ENCODE results near the gene NAGS.
"Not testable (repeated sequence)": the region's sequence is repeated elsewhere in the genome, so short reads cannot be mapped to it uniquely, and the experiment has no call there.

The NAGS gene

DNA sequence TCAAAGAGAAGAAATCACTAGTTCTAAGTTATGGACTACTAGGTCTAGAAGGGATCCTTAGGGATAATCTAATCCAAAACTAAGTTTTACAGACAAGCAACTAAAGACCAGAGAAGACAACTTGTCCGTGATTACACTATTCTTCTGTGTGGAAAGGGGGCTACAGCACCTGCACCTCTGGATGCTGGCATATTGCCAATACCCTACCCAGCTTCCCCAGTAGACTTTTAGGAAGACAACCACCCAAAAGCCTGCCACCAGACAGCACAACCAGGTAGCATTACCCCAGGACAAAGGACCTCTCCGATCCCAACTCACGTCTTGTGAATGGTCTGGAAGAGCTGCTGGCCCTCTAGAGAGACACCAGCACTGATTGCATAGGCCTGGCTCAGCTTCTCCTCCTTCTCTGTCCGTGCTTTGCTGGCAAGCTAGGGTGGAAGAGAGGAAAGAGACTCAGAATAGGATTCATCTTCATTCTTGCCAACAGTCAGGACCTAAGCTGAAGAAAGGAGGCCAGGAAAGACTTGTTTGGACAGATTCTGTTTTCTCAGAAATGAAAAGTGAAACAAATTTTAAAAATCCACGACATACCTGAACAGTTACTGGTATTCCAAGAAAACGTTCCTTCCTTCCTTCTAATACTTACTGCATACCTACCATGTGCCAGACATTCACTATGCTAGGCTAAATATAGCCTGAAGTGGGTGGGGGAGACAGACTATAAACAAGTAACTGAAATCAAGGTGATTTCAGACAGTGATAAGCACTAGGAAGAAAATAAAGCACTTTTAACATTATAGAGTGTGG, 35.6 kb downstream of the NAGS start:
- DNase-seq, result no peak

GRCh38 chr17:44043272-44043696, 38.9 kb downstream of the NAGS start:
- no peak for DNase-seq

GRCh38 chr17:44044071-44044470, 39.6 kb downstream of the NAGS start:
- peak; percentile 34 for DNase-seq

GRCh38 chr17:44045486-44045885, 41.1 kb downstream of the NAGS start:
- no peak for DNase-seq

GRCh38 chr17:44046893-44047292, 42.5 kb downstream of the NAGS start:
- DNase-seq, result not testable (repeated sequence)

DNA sequence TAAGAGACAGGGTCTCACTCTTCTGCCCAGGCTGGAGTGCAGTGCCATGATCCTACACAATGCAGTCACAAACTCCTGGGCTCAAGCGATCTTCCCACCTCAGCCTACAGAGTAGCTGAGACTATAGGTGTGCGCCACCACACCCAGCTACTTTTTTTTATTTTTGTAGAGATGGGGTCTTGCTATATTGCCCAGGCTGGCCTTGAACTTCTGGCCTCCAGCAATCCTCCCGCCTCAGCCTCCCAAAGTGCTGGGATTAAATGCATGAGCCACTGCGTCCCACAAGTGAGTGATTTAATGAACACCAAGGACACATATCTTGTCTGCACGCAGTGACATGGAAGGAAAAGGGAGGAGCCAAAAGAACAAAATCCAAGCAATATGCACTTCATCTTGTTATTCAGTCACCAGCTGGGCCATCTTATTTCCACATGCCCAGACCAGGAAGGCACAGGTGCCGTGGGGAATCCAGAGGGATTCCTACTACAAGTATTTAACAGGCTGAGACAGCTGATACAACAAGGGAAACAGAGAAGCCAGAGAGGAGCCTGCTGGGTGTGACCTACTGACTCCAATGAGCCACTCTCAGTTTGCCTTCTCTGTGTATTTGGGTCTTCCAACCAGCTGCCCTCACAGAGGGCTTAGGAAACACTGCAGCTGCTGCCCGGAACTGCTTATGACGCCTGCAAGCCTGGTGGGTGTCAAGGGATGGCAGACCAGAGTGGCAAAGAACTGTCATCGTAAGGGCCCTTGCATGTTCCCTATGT, 45.1 kb downstream of the NAGS start:
- DNase-seq, result no peak

GRCh38 chr17:44053125-44053872, 48.9 kb downstream of the NAGS start:
- DNase-seq, result no peak
